CD4-positive, alpha-beta memory T cell (primary cell): Measurements from ENCODE around the gene NXF1. TPM values are rescaled to one million over a fixed set of nuclear protein-coding genes. Genes with fewer than 3 reads are reported as not detected.
"Not testable (repeated sequence)": the region's sequence is repeated elsewhere in the genome, so short reads cannot be mapped to it uniquely, and the experiment has no call there.

Experiments
- CTCF ChIA-PET: fragments of 350-600 bp; sonication (Branson Sonifier 250); formaldehyde crosslinking; loops from one replicate; lab custom pipeline; 2021; ENCODE audit warnings: inconsistent platforms; ENCODE audit not compliant: partially characterized antibody; lab: Charles Lee
- POLR2A ChIA-PET: fragments of 350-600 bp; sonication (Branson Sonifier 250); formaldehyde crosslinking; loops from one replicate; lab custom pipeline; 2021; ENCODE audit not compliant: partially characterized antibody; lab: Charles Lee
- DNase-seq, 5 donors: peaks; one replicate each; pipeline versions ENCODE4 v3.0.0 to v3.0.0-alpha.2; 2020 to 2022; ENCODE audit warnings: mixed read lengths in 1 of 5
- H3K27ac ChIP-seq: one replicate; pipeline ENCODE4 v1.7.0; 2013; ENCODE audit warnings: low read depth, low read length
- H3K27me3 ChIP-seq: 2 replicates; pipeline ENCODE4 v1.7.0; 2013; ENCODE audit warnings: mild to moderate bottlenecking, low read length, moderate library complexity; ENCODE audit not compliant: insufficient read depth
- H3K36me3 ChIP-seq: 2 replicates; pipeline ENCODE4 v1.7.0; 2013; ENCODE audit warnings: mild to moderate bottlenecking, low read length, moderate library complexity; ENCODE audit not compliant: insufficient read depth
- H3K4me1 ChIP-seq: 2 replicates; pipeline ENCODE4 v1.7.0; 2013; ENCODE audit warnings: mild to moderate bottlenecking, low read length, moderate library complexity; ENCODE audit not compliant: insufficient read depth
- H3K4me3 ChIP-seq, 2 donors: one replicate each; pipeline ENCODE4 v1.7.0; 2013; ENCODE audit warnings: low read length in 2 of 2, mild to moderate bottlenecking in 1 of 2
- H3K9me3 ChIP-seq, 2 donors: one replicate each; pipeline ENCODE4 v1.7.0; 2013; ENCODE audit warnings: low read length in 2 of 2, control low read depth in 1 of 2; ENCODE audit not compliant: control insufficient read depth in 1 of 2
- H3K27ac Mint-ChIP-seq, 7 donors: one replicate each; pipeline ENCODE4 v1.8.0; 2020 to 2021; ENCODE audit warnings: mixed read lengths in 7 of 7, mild to moderate bottlenecking in 6 of 7, inconsistent platforms in 3 of 7, moderate library complexity in 3 of 7
- H3K27me3 Mint-ChIP-seq, 2 donors: one replicate each; pipeline ENCODE4 v1.8.0; 2020 to 2021; ENCODE audit warnings: mixed read lengths in 2 of 2
- H3K36me3 Mint-ChIP-seq, 2 donors: one replicate each; pipeline ENCODE4 v1.8.0; 2020 to 2021; ENCODE audit warnings: mixed read lengths in 2 of 2, inconsistent platforms in 1 of 2, mild to moderate bottlenecking in 1 of 2
- H3K4me1 Mint-ChIP-seq, 4 donors: one replicate each; pipeline ENCODE4 v1.8.0; 2020 to 2021; ENCODE audit warnings: mixed read lengths in 4 of 4, mild to moderate bottlenecking in 1 of 4
- H3K4me3 Mint-ChIP-seq, 8 donors: one replicate each; pipeline ENCODE4 v1.8.0; 2020 to 2021; ENCODE audit warnings: mixed read lengths in 8 of 8, mild to moderate bottlenecking in 7 of 8, moderate library complexity in 6 of 8, inconsistent platforms in 3 of 8
- H3K9me3 Mint-ChIP-seq, 8 donors: one replicate each; pipeline ENCODE4 v1.8.0; 2020 to 2021; ENCODE audit warnings: mixed read lengths in 8 of 8, mild to moderate bottlenecking in 5 of 8, inconsistent platforms in 3 of 8, moderate library complexity in 1 of 8
- intact Hi-C: fragments of 100-400 bp; cut with micrococcal nuclease; formaldehyde crosslinking; loops from one replicate; pipeline ENCODE4 v1.15.1; 2023
- polyA plus RNA-seq, 2 donors: library from polyadenylated mRNA; unstranded; fragments of 300-500 nt; fragmentation: Illumina TruSeq; gene quantifications; one replicate each; pipeline ENCODE4 v1.2.3, GENCODE V29; 2021
- total RNA-seq, 2 experiments: library from RNA; stranded (reverse); gene quantifications; one replicate each; pipeline ENCODE4 v1.2.3, GENCODE V29; 2021

NXF1 gene
- total and polyA plus RNA-seq, 4 experiments from 2014 or later: 75.2 to 196 (median 139) TPM

- H3K4me3 Mint-ChIP-seq: peak overlapping the region in 4 of 8 donors; percentile 6 to 69 (median 36)
- H3K27ac ChIP-seq: no peak overlapping the region
- peak overlapping the region; percentile 59 to 93 (median 85) for H3K27ac Mint-ChIP-seq
- ChIA-PET CTCF (interaction anchor here (1.0 kb wide), 1 partner anchor 308 kb away, joined by 3 read pairs; no protein-coding TSS in a partner anchor), POLR2A (interaction anchor here (0.6 to 10.3 kb wide), 14 partner anchors 8 to 294 kb away, joined by 3 to 667 read pairs (median 5); partner anchors contain the start of genes EEF1G, HNRNPUL2, LBHD1 and SLC3A2)
- H3K27me3 Mint-ChIP-seq: no peaks in the 10 kb centered on the region
- DNase-seq: no peak
- intact Hi-C loops: loop anchor here (10.0 kb wide), 1 partner anchor 296 kb away; no protein-coding TSS in a partner anchor
- no peak overlapping the region for H3K4me3 ChIP-seq
- peaks cover 33 to 50% of the 10 kb centered on the region in 2 donors for H3K36me3 Mint-ChIP-seq
- no peaks in the 10 kb centered on the region for H3K9me3 ChIP-seq
- H3K36me3 ChIP-seq: peaks cover 33% of the 10 kb centered on the region
- H3K9me3 Mint-ChIP-seq: peaks cover 0 to 8% (median 0%) of the 10 kb centered on the region in 8 donors
- no peaks in the 10 kb centered on the region for H3K27me3 ChIP-seq
- H3K4me1 Mint-ChIP-seq: peaks cover 38 to 62% (median 47%) of the 10 kb centered on the region in 4 donors
- peaks cover 41% of the 10 kb centered on the region for H3K4me1 ChIP-seq
These were observed 45.9 kb upstream of the NXF1 start for GRCh38 chr11:62850911-62851806.

GRCh38 chr11:62847767-62848314, 42.6 kb upstream of the NXF1 start:
- Histone ChIP-seq H3K9me3 (no peaks in the 10 kb centered on the region), H3K4me1 (peaks cover 18% of the 10 kb centered on the region), H3K4me3 (no peak overlapping the region), H3K27ac (no peak overlapping the region), H3K27me3 (no peaks in the 10 kb centered on the region), H3K36me3 (peaks cover 16% of the 10 kb centered on the region)
- intact Hi-C loops: no loop called here
- Mint-ChIP-seq H3K27me3 (no peaks in the 10 kb centered on the region), H3K27ac (peak overlapping the region in 3 of 7 donors; percentile 3 to 68 (median 35)), H3K36me3 (peaks cover 12 to 17% of the 10 kb centered on the region in 2 donors), H3K4me1 (peaks cover 12 to 34% (median 22%) of the 10 kb centered on the region in 4 donors), H3K9me3 (peaks cover 0 to 2% (median 0%) of the 10 kb centered on the region in 8 donors), H3K4me3 (no peak overlapping the region)
- POLR2A ChIA-PET: interaction anchor here (1.5 to 10.2 kb wide), 3 partner anchors 6 to 35 kb away, joined by 4 to 667 read pairs (median 138); partner anchors contain the start of genes SLC3A2 and WDR74
- DNase-seq: no peak
- CTCF ChIA-PET: no interaction called here

- H3K27me3 ChIP-seq: no peaks in the 10 kb centered on the region
- Mint-ChIP-seq H3K4me1 (peaks cover 0 to 18% (median 10%) of the 10 kb centered on the region in 4 donors), H3K4me3 (no peak overlapping the region), H3K27me3 (no peaks in the 10 kb centered on the region), H3K27ac (no peak overlapping the region), H3K36me3 (peaks cover 0 to under 1% of the 10 kb centered on the region in 2 donors), H3K9me3 (peaks cover 0 to 2% (median 0%) of the 10 kb centered on the region in 8 donors)
- intact Hi-C loops: no loop called here
- no peaks in the 10 kb centered on the region for H3K36me3 ChIP-seq
- H3K4me3 ChIP-seq: no peak overlapping the region
- CTCF ChIA-PET: interaction anchor here (1.0 kb wide), 1 partner anchor 60 kb away, joined by 3 read pairs; no protein-coding TSS in a partner anchor
- no peaks in the 10 kb centered on the region for H3K9me3 ChIP-seq
- DNase-seq: no peak
- peaks cover 13% of the 10 kb centered on the region for H3K4me1 ChIP-seq
- no peak overlapping the region for H3K27ac ChIP-seq
- POLR2A ChIA-PET: interaction anchor here (1.6 to 9.7 kb wide), 2 partner anchors 7 to 15 kb away, joined by 5 to 667 read pairs; partner anchors contain the start of gene STX5
These were observed 40.9 kb upstream of the NXF1 start for GRCh38 chr11:62846177-62846576.

GRCh38 chr11:62844154-62844553, 38.9 kb upstream of the NXF1 start:
- Mint-ChIP-seq H3K4me3 (peak overlapping the region in 1 of 8 donors; percentile 59), H3K9me3 (peaks cover 0 to 7% (median 0%) of the 10 kb centered on the region in 8 donors), H3K4me1 (peaks cover 2 to 20% (median 14%) of the 10 kb centered on the region in 4 donors), H3K27ac (peak overlapping the region in 1 of 7 donors; percentile 41), H3K36me3 (peaks cover 0 to 7% of the 10 kb centered on the region in 2 donors), H3K27me3 (no peaks in the 10 kb centered on the region)
- Histone ChIP-seq H3K4me1 (peaks cover 14% of the 10 kb centered on the region), H3K36me3 (no peaks in the 10 kb centered on the region), H3K9me3 (no peaks in the 10 kb centered on the region), H3K4me3 (no peak overlapping the region), H3K27me3 (no peaks in the 10 kb centered on the region), H3K27ac (no peak overlapping the region)
- CTCF ChIA-PET: no interaction called here
- no peak for DNase-seq
- intact Hi-C loops: no loop called here
- POLR2A ChIA-PET: interaction anchor here (0.6 to 13.8 kb wide), 6 partner anchors 9 to 179 kb away, joined by 3 to 801 read pairs (median 95); partner anchors contain the start of genes C11orf98, CSKMT, NXF1 and SLC3A2

- no peaks in the 10 kb centered on the region for H3K9me3 ChIP-seq
- Mint-ChIP-seq H3K4me3 (peak overlapping the region in 1 of 8 donors; percentile 59), H3K36me3 (peaks cover 0 to 10% of the 10 kb centered on the region in 2 donors), H3K27ac (peak overlapping the region in 3 of 7 donors; percentile 19 to 69 (median 46)), H3K27me3 (no peaks in the 10 kb centered on the region), H3K4me1 (peaks cover 6 to 27% (median 16%) of the 10 kb centered on the region in 4 donors), H3K9me3 (peaks cover 0 to 7% (median 0%) of the 10 kb centered on the region in 8 donors)
- peaks cover 21% of the 10 kb centered on the region for H3K4me1 ChIP-seq
- no peak for DNase-seq
- POLR2A ChIA-PET: interaction anchor here (0.6 to 13.8 kb wide), 14 partner anchors 10 to 292 kb away, joined by 3 to 801 read pairs (median 4); partner anchors contain the start of genes C11orf98, CSKMT, HNRNPUL2 and NXF1
- no peaks in the 10 kb centered on the region for H3K27me3 ChIP-seq
- intact Hi-C loops: no loop called here
- CTCF ChIA-PET: interaction anchor here (0.8 kb wide), 1 partner anchor 19 kb away, joined by 4 read pairs; no protein-coding TSS in a partner anchor
- no peaks in the 10 kb centered on the region for H3K36me3 ChIP-seq
- no peak overlapping the region for H3K4me3 ChIP-seq
- H3K27ac ChIP-seq: no peak overlapping the region
These were observed 38.2 kb upstream of the NXF1 start for GRCh38 chr11:62843466-62843865.

GRCh38 chr11:62842891-62843290, 37.7 kb upstream of the NXF1 start:
- DNase-seq, H3K9me3 ChIP-seq, H3K4me3 Mint-ChIP-seq, H3K27me3 Mint-ChIP-seq, H3K27me3 ChIP-seq, H3K9me3 Mint-ChIP-seq, H3K36me3 ChIP-seq, H3K27ac Mint-ChIP-seq: not testable (repeated sequence)
- CTCF ChIA-PET: interaction anchor here (0.8 to 1.0 kb wide), 4 partner anchors 11 to 56 kb away, joined by 3 to 4 read pairs (median 4); no protein-coding TSS in a partner anchor
- Histone ChIP-seq H3K4me3 (peak overlapping the region in 1 of 2 donors; percentile 86), H3K4me1 (peaks cover 27% of the 10 kb centered on the region), H3K27ac (peak overlapping the region; percentile 98)
- H3K4me1 Mint-ChIP-seq: peaks cover 6 to 27% (median 16%) of the 10 kb centered on the region in 4 donors
- POLR2A ChIA-PET: interaction anchor here (0.7 to 13.8 kb wide), 21 partner anchors 10 to 291 kb away, joined by 3 to 801 read pairs (median 4); partner anchors contain the start of genes HNRNPUL2, INTS5, MTA2 and NXF1
- peaks cover 0 to 10% of the 10 kb centered on the region in 2 donors for H3K36me3 Mint-ChIP-seq
- intact Hi-C loops: loop anchor here (1.0 kb wide), 1 partner anchor 12 kb away; no protein-coding TSS in a partner anchor
